HG03060 (cell line): Measurements from ENCODE around the gene CPSF7.
"Not testable (repeated sequence)": the region's sequence is repeated elsewhere in the genome, so short reads cannot be mapped to it uniquely, and the experiment has no call there.

Source experiments
- ATAC-seq: cut with Tn5 transposase; IDR thresholded peaks from one replicate; pipeline ENCODE4 v1.9.1; 2021; ENCODE audit warnings: low read depth, moderate number of reproducible peaks; ENCODE audit not compliant: unreplicated experiment

The CPSF7 gene

GRCh38 chr11:61429691-61430582, at the start of gene CPSF7, which contains the start of gene SDHAF2:
Gene CPSF7, minus strand, starts transcription at chr11:61429975. Its CDS starts 740 bp downstream, at chr11:61429235.
Gene SDHAF2, plus strand, starts transcription at chr11:61430124. Its CDS starts 23 bp downstream, at chr11:61430147.
- ATAC-seq, result peak; percentile 76

GRCh38 chr11:61477727-61478148, 48.0 kb upstream of the CPSF7 start:
- no peak for ATAC-seq

DNA sequence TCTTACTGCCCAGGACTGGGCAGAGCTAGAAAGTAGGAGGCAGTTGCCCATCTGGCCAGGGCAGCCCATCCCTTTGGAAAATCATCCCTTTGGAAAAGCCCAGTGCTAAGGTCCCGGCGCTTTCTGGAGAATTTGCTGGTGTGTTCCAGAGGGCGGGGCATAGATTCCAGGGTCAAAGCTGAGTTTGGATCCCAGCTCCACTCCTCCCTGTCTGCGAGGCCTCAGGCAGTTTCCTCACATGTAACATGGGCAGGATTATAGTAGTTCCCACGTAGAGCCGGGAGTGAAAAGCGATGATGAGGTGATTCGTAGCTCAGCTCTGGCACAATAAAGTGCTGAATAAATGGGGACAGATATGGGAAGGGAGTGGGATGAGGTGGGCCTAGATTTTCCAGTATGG, 47.4 kb upstream of the CPSF7 start:
- no peak for ATAC-seq

GRCh38 chr11:61476371-61476770, 46.6 kb upstream of the CPSF7 start:
- ATAC-seq, result no peak

DNA sequence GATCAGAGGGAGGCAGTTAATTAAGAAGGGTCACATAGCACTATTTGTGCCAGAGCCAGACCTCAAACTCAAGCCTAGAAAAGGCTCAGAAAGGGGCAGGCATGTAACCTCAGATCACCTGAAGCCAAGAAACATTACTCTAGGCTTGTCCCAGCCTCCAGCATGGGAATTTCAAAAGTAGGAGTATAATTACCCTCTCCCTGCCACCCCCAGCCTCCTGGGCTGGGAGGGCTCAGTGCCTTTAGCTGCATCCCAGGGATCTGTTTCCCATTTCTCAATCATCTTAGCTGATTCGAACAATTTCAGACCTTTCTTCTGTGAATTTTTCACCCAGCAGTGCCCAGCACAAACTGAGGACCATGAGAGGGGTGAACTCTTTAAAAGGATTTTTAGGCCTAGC, 45.7 kb upstream of the CPSF7 start:
- ATAC-seq, result no peak

DNA sequence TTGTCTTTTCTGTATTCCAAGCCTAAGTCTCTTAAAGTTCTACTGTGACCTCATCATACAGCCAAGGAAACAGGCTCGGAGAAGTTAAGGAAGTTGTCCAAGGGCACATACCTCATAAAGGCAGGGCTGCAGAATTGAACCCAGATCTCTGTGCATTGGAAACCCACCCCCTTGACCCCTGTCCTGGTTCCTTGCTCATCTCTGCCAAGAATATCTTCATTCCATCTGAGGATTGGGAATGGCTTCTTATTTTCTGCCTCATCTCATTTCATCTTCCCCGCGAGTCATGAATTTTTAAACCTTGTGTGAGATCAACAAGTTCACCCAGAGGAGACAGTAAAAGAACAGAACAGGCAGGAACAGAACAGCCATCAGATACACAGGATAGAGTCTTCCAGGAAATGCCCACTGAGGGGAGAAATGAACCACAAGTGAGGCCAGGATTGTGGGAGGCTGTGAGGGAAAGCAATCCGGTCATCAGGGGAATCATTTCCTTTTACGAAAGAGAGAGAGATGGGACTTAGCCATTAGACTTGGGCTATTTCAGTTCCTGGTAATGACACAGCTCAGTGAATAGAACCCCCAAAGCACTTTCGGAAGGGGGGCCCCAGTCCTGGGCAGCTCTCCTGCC, 44.4 kb upstream of the CPSF7 start:
- ATAC-seq, result no peak

GRCh38 chr11:61473370-61474012, 43.7 kb upstream of the CPSF7 start:
- no peak for ATAC-seq

DNA sequence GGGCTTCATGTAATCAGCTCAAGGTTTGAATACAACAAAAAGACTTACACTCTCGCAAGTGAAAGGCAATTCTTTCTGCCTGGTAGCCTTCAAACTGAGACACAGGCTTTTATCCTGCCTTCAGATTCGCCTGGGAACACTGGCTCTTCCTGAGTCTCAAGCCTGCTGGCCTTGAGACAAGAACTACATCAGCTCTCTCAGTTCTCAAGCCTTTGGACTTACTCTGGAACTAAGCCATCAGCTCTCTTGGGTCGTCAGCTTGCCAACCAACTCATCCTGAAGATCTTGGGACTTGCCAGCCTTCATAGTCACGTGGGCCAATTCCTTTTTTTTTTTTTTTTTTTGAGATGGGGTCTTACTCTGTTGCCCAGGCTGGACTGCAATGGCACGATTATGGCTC, 43.1 kb upstream of the CPSF7 start:
- no peak for ATAC-seq

GRCh38 chr11:61472282-61472681, 42.5 kb upstream of the CPSF7 start:
- no peak for ATAC-seq

- no peak for ATAC-seq
These were observed 38.2 kb upstream of the CPSF7 start for GRCh38 chr11:61468002-61468401.

DNA sequence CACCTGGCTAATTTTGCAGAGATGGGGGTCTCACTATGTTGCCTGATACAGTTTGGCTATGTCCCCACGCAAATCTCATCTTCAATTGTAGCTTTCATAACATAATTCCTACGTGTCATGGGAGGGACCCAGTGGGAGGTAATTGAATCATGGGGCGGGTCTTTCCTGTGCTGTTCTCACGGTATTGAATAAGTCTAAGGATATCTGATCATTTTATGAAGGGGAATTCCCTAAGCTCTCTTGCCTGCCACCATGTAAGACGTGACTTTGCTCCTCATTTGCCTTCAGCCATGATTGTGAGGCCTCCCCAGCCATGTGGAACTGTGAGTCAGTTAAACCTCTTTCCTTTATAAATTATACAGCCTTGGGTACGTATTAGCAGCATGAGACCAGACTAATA, 37.8 kb upstream of the CPSF7 start:
- ATAC-seq, result not testable (repeated sequence)

DNA sequence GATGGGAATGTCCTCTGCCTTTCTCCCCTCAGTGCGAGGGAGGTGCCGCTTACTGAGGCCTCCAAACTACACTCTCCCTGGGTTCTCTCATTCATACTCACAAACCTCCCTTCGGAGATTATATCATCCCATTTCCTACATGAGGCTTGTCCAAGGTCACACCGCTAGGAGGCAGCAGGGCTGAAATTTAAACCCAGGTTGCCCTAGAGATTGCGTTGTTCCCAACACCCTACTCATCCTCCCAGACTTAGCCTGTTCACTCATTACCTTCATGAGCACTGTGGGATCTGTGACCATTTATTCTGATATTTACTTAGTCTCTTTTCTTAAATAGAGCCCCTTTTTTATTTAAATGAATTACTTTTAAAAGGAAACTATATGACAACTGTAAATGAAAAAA, 31.2 kb upstream of the CPSF7 start:
- ATAC-seq, result no peak

DNA sequence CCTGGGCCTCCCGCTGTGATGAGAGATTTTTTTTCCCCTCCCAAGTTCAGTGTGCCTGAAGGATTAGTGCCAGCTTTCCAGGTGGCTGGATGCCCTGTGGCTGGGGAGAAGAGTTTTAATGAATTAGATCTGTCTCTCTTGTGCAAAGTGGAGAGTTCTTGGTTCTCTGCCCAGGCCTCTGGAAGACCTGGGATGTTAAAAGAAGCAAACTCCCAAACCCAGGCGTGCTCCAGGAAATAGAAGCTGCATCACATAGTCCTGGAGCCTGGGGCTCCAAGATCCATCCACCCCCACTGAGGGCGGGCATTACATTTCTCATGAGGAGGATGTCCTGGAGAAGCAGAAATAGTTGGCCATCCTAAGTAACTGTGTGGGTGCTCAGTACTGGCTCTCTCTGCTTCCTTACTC, 30.7 kb upstream of the CPSF7 start:
- ATAC-seq, result no peak

GRCh38 chr11:61454520-61454919, 24.7 kb upstream of the CPSF7 start:
- ATAC-seq, result no peak

- no peak for ATAC-seq
These were observed 23.9 kb upstream of the CPSF7 start for GRCh38 chr11:61453695-61454094.

GRCh38 chr11:61452825-61453224, 23.1 kb upstream of the CPSF7 start:
- no peak for ATAC-seq

DNA sequence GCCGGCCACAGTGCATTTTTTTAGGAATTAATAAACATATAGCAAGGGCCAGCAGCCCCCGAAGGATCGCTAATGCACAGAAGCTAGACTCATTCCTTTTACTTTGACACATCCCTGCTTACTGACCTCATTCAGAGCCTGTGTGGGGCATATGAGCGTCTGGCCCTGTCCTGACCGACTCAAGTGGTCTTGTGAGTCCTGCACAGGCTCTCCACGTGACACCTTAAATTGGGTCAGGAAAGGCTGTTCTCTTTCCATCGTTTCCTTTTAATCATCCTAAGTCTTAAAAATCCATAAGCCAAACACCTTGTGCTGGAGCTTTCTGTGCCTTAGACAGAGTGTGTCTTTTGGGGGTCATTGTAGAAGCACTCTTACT, 18.8 kb upstream of the CPSF7 start:
- ATAC-seq, result no peak

DNA sequence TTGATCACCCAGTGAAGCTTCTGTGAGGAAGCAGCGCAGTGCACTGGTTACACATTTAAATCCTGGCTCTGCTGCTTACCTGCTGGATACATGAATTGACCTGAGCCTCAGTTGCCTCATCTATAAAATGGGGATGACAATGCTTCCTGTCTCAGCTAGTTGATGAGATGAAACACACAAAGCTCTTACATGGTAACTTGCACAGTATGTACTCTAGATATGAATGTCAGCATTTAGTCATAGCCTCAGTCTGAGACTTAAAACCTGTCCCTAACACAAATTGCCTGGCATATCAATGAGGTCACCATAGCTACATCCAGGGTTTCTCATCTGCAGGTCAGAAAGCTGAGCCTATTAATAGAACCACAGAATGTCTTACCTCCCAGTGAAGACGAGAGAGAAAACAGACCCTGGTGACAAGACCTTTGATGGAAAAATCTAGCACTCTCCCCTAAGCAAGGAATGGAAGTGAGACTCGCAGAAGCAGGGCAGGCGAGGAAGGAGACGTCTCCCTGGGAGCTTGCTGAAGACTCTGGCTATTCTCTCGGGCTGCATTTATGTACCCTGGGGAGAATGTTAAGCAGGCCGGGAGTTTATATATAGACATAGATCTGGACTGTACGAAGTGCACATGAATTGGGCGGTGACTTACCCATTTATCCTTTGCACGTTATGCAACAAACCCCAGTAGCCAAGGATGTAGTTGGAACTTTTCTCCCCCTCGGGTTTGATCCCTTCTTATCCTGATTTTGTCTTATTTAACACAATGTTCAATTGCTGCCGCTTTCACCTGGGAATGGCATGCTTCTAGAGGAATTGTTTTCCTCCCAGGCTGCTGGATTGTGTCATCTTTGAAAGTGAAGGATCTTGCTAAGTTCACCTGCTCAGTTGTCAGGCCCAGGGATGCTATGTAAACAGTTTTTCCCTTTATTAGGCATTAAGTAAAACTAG, 18.1 kb upstream of the CPSF7 start:
- ATAC-seq, result no peak

GRCh38 chr11:61446211-61446651, 16.5 kb upstream of the CPSF7 start:
- no peak for ATAC-seq

DNA sequence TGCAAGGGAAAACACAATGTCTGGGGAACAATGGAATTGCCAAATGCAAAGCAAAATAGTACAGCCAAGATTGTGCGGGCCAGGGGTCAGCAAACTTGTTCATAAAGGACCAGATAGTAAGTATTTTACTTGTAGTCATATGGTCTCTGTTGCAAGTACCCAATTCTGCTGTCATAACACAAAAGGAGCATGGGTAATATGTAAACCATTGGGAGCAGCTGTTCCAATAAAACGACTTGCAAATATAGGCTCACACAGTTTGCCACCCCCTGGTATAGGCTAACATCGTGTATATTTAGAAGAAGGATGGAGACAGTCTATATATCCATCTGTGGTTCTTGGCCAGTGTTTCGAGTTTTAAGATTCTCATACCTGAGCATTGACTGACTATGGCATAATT, 15.7 kb upstream of the CPSF7 start:
- ATAC-seq, result no peak
